Activated naive CD4-positive, alpha-beta T cell treated with anti-CD3 and anti-CD28 coated beads for 36 hours (primary cell): ENCODE measurements around the gene SLC2A4RG. TPM values are rescaled to one million over a fixed set of nuclear protein-coding genes. Genes with fewer than 3 reads are reported as not detected.
A peak's percentile ranks its signal among the peaks of the same experiment; 100 is the strongest.

Source experiments
- CTCF ChIA-PET: fragments of 350-600 bp; sonication (Branson Sonifier 250); formaldehyde crosslinking; loops from one replicate; lab custom pipeline; 2021; ENCODE audit warnings: antibody characterized with exemption; lab: Charles Lee
- DNase-seq: peaks from one replicate; pipeline ENCODE4 v3.0.0-alpha.2; 2020
- H3K27ac Mint-ChIP-seq: one replicate; pipeline ENCODE4 v1.8.0; 2021; ENCODE audit warnings: mild to moderate bottlenecking, mixed read lengths
- H3K27me3 Mint-ChIP-seq: one replicate; pipeline ENCODE4 v1.8.0; 2021; ENCODE audit warnings: low read depth, mixed read lengths
- H3K36me3 Mint-ChIP-seq: one replicate; pipeline ENCODE4 v1.8.0; 2021; ENCODE audit warnings: low read depth, mixed read lengths
- H3K4me1 Mint-ChIP-seq: one replicate; pipeline ENCODE4 v1.8.0; 2021; ENCODE audit warnings: low read depth, mixed read lengths
- H3K4me3 Mint-ChIP-seq: one replicate; pipeline ENCODE4 v1.8.0; 2021; ENCODE audit warnings: mild to moderate bottlenecking, moderate library complexity, mixed read lengths
- H3K9me3 Mint-ChIP-seq: one replicate; pipeline ENCODE4 v1.8.0; 2021; ENCODE audit warnings: mixed read lengths
- intact Hi-C: fragments of 100-400 bp; cut with micrococcal nuclease; formaldehyde crosslinking; loops from one replicate; pipeline ENCODE4 v1.15.1; 2023
- total RNA-seq, 2 experiments: library from RNA; stranded (reverse); gene quantifications; one replicate each; pipeline ENCODE4 v1.2.3, GENCODE V29; 2021

SLC2A4RG gene, protein sequence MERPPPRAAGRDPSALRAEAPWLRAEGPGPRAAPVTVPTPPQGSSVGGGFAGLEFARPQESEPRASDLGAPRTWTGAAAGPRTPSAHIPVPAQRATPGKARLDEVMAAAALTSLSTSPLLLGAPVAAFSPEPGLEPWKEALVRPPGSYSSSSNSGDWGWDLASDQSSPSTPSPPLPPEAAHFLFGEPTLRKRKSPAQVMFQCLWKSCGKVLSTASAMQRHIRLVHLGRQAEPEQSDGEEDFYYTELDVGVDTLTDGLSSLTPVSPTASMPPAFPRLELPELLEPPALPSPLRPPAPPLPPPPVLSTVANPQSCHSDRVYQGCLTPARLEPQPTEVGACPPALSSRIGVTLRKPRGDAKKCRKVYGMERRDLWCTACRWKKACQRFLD
- 10 to 100 TPM; 22.4 to 24.8 TPM for total RNA-seq

DNA sequence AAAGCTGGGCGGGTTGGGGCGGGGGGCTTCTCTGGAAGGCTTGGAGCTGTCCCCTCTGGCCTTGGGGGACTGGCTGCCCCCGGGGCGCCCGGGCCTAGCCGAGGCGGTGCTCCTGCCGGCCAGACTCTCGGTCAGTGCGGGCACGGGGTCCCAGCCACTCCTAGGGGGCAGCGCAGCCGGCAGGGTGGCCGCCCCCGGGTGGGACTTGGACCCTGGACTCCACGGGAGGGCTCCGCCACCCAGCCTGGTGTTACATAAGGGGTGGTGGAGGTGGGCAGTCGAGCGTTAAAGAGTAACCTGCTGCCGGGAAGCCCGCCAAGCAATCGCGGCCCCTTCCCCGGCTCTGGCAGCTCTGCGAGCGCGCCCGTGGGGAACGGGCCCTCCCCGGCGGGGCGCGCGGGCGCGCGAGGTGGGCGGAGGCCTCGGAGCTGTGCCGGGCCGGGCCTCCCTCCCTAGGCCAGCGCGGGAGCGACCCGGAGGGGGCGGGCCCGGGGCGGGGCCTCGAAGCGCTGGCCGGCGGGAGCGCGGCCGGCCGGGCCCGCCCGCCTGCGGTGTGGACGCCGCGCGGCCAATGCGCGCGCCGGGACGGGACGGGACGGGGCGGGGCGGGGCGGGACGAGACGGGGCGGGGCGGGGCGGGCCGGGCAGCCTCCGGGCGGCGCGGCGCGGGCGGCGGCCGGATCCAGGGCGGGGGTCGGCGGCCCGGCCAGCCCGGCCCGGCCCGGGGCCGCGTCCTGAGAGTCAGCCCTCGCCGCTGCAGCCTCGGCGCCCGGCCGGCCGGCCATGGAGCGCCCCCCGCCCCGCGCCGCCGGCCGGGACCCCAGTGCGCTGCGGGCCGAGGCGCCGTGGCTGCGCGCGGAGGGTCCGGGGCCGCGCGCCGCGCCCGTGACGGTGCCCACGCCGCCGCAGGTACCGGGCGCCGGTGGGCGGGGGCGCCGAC is at the start of gene SLC2A4RG:
Gene SLC2A4RG (plus strand): TSS at position 647 of the 940 bp plus-strand sequence. CDS start 137 bp downstream, at position 784.
- intact Hi-C loops = loop anchor here (5.0 kb wide), 2 partner anchors 112 to 338 kb away; partner anchors contain the start of genes GMEB2 and RGS19
- H3K9me3 Mint-ChIP-seq = no peaks in the 10 kb centered on the region
- CTCF ChIA-PET = no interaction called here
- no peaks in the 10 kb centered on the region for H3K27me3 Mint-ChIP-seq
- peak within 1 kb of the TSS; percentile 50 for H3K4me3 Mint-ChIP-seq
- DNase-seq = peak; percentile 58
- H3K4me1 Mint-ChIP-seq = peaks cover 22% of the 10 kb centered on the region
- H3K36me3 Mint-ChIP-seq = peaks cover 7% of the 10 kb centered on the region
- H3K27ac Mint-ChIP-seq = no peak within 1 kb of the TSS

DNA sequence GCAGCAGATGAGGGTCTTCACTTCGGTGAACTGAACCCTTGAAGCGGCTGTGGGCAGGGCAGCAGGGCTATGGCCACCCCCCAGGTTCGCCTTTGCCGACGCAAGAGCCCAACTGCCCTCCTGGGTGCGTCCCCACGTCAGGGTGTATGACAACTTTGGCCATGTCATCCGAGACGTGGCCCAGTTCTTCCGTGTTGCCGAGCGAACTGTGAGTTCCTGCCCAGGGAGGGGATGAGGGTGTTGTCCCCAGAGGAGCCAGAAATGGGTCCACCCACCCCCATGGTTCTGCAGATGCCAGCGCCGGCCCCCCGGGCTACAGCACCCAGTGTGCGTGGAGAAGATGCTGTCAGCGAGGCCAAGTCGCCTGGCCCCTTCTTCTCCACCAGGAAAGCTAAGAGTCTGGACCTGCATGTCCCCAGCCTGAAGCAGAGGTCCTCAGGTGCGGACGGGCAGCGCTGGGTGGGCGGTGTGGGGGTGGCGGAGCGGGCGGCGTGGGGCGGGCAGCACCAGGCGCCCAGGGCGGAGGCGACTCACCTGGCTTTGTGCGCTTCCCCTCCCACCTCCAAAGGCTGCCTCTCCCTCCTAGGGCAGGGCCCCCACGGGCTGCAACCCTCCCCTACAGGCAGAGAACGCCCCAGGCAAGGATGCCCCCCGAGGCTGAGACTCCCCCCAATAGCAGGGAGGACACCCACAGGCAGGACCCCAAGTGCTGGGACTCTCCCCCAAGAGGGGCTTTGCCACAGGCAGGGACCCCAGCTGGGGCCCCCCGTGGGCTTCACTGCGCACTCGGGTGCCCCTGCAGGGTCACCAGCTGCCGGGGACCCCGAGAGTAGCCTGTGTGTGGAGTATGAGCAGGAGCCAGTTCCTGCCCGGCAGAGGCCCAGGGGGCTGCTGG is 49.3 kb upstream of the SLC2A4RG start:
- peaks cover 17% of the 10 kb centered on the region for H3K4me1 Mint-ChIP-seq
- CTCF ChIA-PET = no interaction called here
- intact Hi-C loops = no loop called here
- H3K4me3 Mint-ChIP-seq = no peak overlapping the region
- no peak overlapping the region for H3K27ac Mint-ChIP-seq
- no peaks in the 10 kb centered on the region for H3K9me3 Mint-ChIP-seq
- peaks cover 7% of the 10 kb centered on the region for H3K36me3 Mint-ChIP-seq
- H3K27me3 Mint-ChIP-seq = no peaks in the 10 kb centered on the region
- no peak for DNase-seq

DNA sequence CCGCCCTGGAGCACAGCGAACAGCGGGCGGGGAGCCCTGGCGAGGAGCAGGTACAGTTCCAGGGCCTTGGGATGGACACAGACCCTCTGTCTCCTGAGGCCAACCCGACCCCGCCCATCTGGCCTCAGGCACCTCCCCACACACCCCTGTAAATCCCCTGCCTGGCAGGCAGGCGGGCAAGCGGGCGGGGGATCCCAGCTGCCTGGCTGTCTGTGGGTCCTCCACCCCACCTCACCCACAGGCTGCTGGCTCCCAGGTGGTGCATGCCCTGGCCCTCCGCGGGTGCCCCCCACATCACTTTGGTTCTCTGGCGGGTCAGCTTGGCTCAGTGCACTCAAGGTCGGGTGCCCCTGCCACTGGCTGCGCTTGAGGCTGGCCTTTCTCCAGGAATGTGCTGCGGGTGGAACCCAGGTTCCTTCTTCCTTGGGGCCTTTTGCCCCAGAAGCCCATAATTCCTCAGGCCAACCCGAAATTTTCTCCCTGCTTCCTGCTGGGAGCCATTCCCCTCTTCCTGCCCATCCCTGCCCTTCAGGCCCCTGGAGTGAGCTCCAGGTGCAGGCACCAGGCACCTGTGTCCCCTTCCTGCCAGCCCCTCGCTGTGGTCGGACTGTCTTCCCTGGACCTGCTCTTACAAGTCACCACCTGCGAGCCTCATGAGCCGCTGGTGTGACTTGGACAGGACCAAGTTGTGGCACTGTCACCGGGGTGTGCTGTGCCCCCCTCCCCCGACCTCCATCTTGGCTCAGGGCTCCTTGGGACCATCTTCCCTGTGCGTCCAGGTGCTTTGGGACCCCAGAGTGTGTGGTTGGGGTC is 48.5 kb upstream of the SLC2A4RG start:
- no peak overlapping the region for H3K27ac Mint-ChIP-seq
- peaks cover 7% of the 10 kb centered on the region for H3K36me3 Mint-ChIP-seq
- H3K4me3 Mint-ChIP-seq = no peak overlapping the region
- DNase-seq = no peak
- H3K27me3 Mint-ChIP-seq = no peaks in the 10 kb centered on the region
- CTCF ChIA-PET = no interaction called here
- intact Hi-C loops = no loop called here
- no peaks in the 10 kb centered on the region for H3K9me3 Mint-ChIP-seq
- H3K4me1 Mint-ChIP-seq = peaks cover 20% of the 10 kb centered on the region

DNA sequence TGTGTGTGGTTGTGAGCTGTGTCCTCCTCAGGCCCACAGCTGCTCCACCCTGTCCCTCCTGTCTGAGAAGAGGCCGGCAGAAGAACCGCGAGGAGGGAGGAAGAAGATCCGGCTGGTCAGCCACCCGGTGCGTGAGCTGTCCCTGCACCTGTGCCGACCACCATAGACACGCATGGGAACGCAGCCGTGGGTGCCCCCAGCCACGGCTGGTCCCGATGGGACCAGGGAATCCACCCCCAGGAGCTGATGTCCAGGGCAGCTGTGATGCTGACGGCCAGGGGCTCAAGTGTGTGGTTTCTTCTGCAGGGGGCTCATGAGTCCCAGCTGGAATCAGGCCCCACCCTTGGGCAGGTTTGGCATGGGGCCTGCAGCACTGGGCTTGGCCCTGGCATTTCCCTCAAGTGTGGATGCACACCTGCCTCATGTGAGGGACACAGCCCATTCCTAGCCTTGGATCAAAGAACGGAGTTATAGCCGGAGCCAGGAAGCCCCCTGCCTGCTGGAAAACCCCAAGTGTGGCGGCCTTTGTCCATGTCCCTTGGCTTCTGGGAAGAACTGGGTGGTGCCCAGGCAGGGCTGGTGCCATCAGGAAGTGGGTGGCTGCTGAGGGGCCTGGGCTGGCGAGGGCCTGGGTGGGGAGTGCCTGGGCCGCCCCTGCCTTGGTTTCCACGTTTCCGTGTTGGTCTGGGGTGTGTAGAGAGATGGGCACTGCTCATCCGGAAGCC is 47.7 kb upstream of the SLC2A4RG start:
- no peak overlapping the region for H3K27ac Mint-ChIP-seq
- no peaks in the 10 kb centered on the region for H3K27me3 Mint-ChIP-seq
- CTCF ChIA-PET = no interaction called here
- H3K4me3 Mint-ChIP-seq = no peak overlapping the region
- intact Hi-C loops = no loop called here
- no peak for DNase-seq
- H3K36me3 Mint-ChIP-seq = peaks cover 7% of the 10 kb centered on the region
- H3K4me1 Mint-ChIP-seq = peaks cover 18% of the 10 kb centered on the region
- H3K9me3 Mint-ChIP-seq = no peaks in the 10 kb centered on the region

DNA sequence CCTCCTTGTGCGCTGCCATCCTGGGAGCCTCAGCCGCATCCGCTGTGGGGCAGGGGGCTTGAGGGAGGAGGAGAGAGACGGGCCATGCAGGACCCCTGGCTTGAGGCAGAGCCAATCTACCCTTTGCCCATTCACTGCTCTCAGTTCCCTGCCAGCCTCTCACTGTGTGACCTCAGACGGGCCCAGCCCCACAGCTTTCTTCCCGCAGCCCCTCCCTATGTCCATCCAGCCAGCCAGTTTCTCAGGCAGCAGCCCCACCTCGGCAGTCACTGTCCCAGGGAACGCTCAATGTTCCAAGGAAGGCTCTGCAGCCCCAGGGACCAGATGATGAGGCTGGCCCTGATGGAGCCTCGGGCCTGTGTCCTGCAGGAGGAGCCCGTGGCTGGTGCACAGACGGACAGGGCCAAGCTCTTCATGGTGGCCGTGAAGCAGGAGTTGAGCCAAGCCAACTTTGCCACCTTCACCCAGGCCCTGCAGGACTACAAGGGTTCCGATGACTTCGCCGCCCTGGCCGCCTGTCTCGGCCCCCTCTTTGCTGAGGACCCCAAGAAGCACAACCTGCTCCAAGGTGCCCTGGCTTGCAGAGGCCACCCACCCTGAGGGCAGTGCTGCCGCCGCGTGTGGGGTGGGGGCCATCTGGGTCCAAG is 47.0 kb upstream of the SLC2A4RG start:
- CTCF ChIA-PET = no interaction called here
- Mint-ChIP-seq H3K4me3 (no peak overlapping the region), H3K4me1 (peaks cover 20% of the 10 kb centered on the region), H3K36me3 (peaks cover 7% of the 10 kb centered on the region), H3K27ac (no peak overlapping the region), H3K27me3 (no peaks in the 10 kb centered on the region), H3K9me3 (no peaks in the 10 kb centered on the region)
- no peak for DNase-seq
- intact Hi-C loops = no loop called here

DNA sequence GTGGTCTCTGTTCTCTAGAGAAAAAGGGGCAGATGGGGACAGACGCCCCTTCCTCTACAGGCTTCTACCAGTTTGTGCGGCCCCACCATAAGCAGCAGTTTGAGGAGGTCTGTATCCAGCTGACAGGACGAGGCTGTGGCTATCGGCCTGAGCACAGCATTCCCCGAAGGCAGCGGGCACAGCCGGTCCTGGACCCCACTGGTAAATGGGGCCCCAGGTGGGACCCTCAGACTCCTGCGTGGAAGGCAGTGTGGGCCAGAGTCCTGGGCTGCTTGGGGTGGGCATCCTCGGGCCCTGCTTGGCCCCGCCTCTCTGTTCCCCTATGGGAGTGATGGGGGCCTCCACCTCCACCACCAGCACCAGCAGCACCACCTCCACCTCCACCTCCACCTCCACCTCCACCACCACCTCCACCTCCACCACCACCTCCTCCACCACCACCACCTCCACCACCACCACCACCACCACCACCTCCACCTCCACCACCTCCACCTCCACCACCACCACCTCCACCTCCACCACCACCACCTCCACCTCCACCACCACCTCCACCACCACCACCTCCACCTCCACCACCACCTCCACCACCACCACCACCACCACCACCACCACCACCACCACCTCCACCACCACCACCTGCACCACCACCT is 46.4 kb upstream of the SLC2A4RG start:
- peaks cover 24% of the 10 kb centered on the region for H3K4me1 Mint-ChIP-seq
- H3K27me3 Mint-ChIP-seq = no peaks in the 10 kb centered on the region
- H3K9me3 Mint-ChIP-seq = no peaks in the 10 kb centered on the region
- CTCF ChIA-PET = no interaction called here
- H3K36me3 Mint-ChIP-seq = peaks cover 7% of the 10 kb centered on the region
- no peak for DNase-seq
- H3K4me3 Mint-ChIP-seq = no peak overlapping the region
- no peak overlapping the region for H3K27ac Mint-ChIP-seq
- intact Hi-C loops = no loop called here

DNA sequence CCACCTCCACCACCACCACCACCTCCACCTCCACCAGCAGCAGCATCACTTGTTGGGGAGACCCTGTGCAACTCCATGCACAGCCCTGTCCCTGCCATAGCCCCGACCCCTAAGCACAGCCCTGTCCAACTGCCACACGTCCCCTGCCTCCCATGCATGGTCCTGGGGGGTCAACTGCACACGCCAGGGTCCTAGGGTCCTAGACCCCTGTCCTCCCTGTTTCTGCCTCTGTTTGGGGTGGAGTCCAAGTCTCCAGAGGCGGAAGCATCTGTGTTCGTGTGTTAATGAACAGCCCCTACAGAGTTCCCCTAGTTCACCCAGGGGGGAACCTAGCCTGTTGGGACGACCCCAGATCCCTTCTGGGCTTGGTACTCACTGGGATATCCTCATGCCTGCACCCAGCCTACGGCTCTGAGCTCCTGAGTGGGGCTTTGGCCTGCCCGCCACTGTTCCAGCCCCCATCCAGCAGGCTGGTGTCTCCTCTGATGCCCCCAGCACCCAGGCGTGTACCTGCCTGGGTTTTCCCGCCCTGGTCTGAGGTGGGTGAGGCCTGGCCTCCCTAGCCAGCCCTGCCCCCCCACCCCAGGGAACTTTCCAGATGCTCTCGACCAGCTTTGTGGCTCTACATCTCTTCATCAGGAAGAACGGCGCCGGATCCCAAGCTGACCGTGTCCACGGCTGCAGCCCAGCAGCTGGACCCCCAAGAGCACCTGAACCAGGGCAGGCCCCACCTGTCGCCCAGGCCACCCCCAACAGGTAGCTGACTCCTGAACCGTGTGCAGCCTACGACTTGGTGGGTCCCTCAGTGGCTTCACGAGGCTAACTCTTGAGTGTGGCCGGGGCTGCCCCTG is 45.6 kb upstream of the SLC2A4RG start:
- H3K36me3 Mint-ChIP-seq = peaks cover 7% of the 10 kb centered on the region
- CTCF ChIA-PET = interaction anchor here (0.5 kb wide), 1 partner anchor 86 kb away, joined by 4 read pairs; no protein-coding TSS in a partner anchor
- H3K27ac Mint-ChIP-seq = peak overlapping the region; percentile 36
- H3K27me3 Mint-ChIP-seq = no peaks in the 10 kb centered on the region
- no peak overlapping the region for H3K4me3 Mint-ChIP-seq
- peaks cover 29% of the 10 kb centered on the region for H3K4me1 Mint-ChIP-seq
- DNase-seq = no peak
- intact Hi-C loops = no loop called here
- H3K9me3 Mint-ChIP-seq = no peaks in the 10 kb centered on the region

DNA sequence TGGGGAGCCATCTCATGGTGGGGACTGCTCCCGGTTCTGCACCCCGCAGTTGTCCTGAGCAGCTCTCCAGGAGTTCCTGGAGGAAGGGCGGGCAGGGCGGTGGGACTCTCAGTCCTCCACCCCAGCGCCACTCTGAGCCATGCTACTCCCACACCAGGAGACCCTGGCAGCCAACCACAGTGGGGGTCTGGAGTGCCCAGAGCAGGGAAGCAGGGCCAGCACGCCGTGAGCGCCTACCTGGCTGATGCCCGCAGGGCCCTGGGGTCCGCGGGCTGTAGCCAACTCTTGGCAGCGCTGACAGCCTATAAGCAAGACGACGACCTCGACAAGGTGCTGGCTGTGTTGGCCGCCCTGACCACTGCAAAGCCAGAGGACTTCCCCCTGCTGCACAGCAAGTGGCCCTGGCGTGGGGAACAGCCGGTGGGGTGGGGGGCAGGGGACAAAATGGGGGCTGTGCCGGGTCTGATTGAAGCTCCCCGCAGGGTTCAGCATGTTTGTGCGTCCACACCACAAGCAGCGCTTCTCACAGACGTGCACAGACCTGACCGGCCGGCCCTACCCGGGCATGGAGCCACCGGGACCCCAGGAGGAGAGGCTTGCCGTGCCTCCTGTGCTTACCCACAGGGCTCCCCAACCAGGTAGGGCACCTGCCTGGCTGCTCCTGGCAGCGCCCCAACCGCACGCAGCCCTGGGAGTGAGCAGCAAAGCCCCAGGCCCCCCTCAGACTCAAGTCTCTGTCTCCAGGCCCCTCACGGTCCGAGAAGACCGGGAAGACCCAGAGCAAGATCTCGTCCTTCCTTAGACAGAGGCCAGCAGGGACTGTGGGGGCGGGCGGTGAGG is 44.8 kb upstream of the SLC2A4RG start:
- intact Hi-C loops = no loop called here
- no peak overlapping the region for H3K27ac Mint-ChIP-seq
- CTCF ChIA-PET = interaction anchor here (0.5 kb wide), 1 partner anchor 86 kb away, joined by 4 read pairs; no protein-coding TSS in a partner anchor

More for the DNA sequence above, 44.8 kb upstream of the SLC2A4RG start:
- H3K9me3 Mint-ChIP-seq = no peaks in the 10 kb centered on the region
- DNase-seq = no peak
- H3K36me3 Mint-ChIP-seq = peaks cover 7% of the 10 kb centered on the region
- H3K4me3 Mint-ChIP-seq = no peak overlapping the region
- peaks cover 34% of the 10 kb centered on the region for H3K4me1 Mint-ChIP-seq
- H3K27me3 Mint-ChIP-seq = no peaks in the 10 kb centered on the region
